Measurements from ENCODE around the gene ZNF570. TPM values are rescaled to one million over a fixed set of nuclear protein-coding genes. Genes with fewer than 3 reads are reported as not detected.

ZNF570 gene
- total and polyA plus RNA-seq, 2 of the 8 experiments (the other 6 are each of a cell fraction or from before 2014, with no cell fraction given) = 1.0 to 5.4 TPM

DNA sequence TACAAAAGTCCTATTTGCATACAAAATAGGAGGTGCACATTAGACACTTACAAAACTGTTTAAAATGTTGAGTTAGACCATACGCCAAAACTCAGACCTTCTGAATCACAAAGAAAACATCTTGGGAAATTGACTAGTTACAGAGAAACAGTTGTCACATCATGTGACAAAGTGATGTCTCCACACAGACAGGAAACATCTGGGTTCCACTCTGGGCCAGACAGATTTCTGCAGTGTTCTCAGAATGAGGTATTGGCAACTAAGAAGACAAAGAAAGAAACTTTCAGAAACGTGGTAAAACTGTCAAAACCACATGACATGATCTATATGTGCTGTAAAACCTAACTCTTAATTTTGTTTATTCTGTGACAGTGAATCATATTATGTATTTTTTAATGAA lies 44.2 kb downstream of the ZNF570 start:
- Histone ChIP-seq H3K27me3 (replicated peaks in 1 of 4; ENCODE audit: control insufficient read depth in 3 of 4, extremely low read depth in 1 of 4, insufficient read depth in 3 of 4, low read length in 3 of 4) (no peaks in the 10 kb centered on the region), H3K9me3 (ENCODE audit: insufficient read depth in 2 of 2, low read depth in 1 of 2, low read length in 1 of 2) (peaks cover 0 to 3% of the 10 kb centered on the region in 2 experiments; a peak in 1 of 4 replicates), H3K27ac (ENCODE audit: low read depth, low read length) (no peak overlapping the region), H3K23me2 (ENCODE audit: low read depth, low read length) (no peaks in the 10 kb centered on the region), H2BK5ac (ENCODE audit: low read depth, low read length) (no peak overlapping the region), H3K14ac (ENCODE audit: insufficient read length) (no peak overlapping the region), H3K4me3 (ENCODE audit: extremely low read depth in 1 of 4, insufficient read depth in 2 of 4, low read depth in 3 of 4, low read length in 4 of 4) (no peak overlapping the region), H3K79me2 (ENCODE audit: control insufficient read depth in 1 of 2, insufficient read depth in 2 of 2, low read length in 2 of 2) (no peaks in the 10 kb centered on the region), H3K23ac (ENCODE audit: insufficient read length) (no peak overlapping the region), H2BK20ac (ENCODE audit: low read length) (no peak overlapping the region), H2BK15ac (ENCODE audit: low read length) (no peak overlapping the region), H3K9ac (replicated peaks in 1 of 4; ENCODE audit: extremely low read depth in 1 of 4, low read depth in 3 of 4, low read length in 3 of 4) (no peak overlapping the region), H4K91ac (replicated peaks; ENCODE audit: insufficient read length, low read length) (no peak overlapping the region), H2BK12ac (ENCODE audit: low read depth, low read length) (no peak overlapping the region), H3K4me1 (replicated peaks in 1 of 4; ENCODE audit: control insufficient read depth in 3 of 4, insufficient read depth in 4 of 4, low read length in 3 of 4) (no peaks in the 10 kb centered on the region), H2AK5ac (ENCODE audit: low read depth, low read length) (no peak overlapping the region), H2BK120ac (replicated peaks; ENCODE audit: low read depth, low read length) (no peak overlapping the region), H3K79me1 (ENCODE audit: low read depth, low read length) (no peaks in the 10 kb centered on the region), H3K56ac (replicated peaks; ENCODE audit: insufficient read length, low read depth, low read length) (no peak overlapping the region), H4K5ac (ENCODE audit: insufficient read length, low read depth, low read length) (no peak overlapping the region), H3K18ac (ENCODE audit: extremely low read depth, low read length) (no peak overlapping the region), H3K36me3 (ENCODE audit: control insufficient read depth in 2 of 4, insufficient read depth in 4 of 4, low read length in 3 of 4) (peaks cover 0 to 29% (median 7%) of the 10 kb centered on the region in 4 experiments; a peak in 5 of 8 replicates), H3K4me2 (ENCODE audit: insufficient read depth in 1 of 2, low read depth in 2 of 2, low read length in 2 of 2) (no peak overlapping the region), H2AFZ (ENCODE audit: low read length) (no peak overlapping the region), H3K4ac (replicated peaks; ENCODE audit: insufficient read length, low read depth, low read length) (no peak overlapping the region), H4K8ac (ENCODE audit: extremely low read depth, insufficient read depth, low read length) (no peak overlapping the region), H4K20me1 (replicated peaks in 1 of 2; ENCODE audit: control insufficient read depth in 1 of 2, insufficient read depth in 2 of 2, low read length in 2 of 2) (no peaks in the 10 kb centered on the region)
- DNase-seq (ENCODE audit: low read depth in 1 of 2, low spot score in 2 of 2) = no peak
- TF ChIP-seq CBX5 (IDR thresholded peaks at IDR 0.05; ENCODE audit: low read depth, low read length) = no peak
- no peak for TF ChIP-seq SAP30 (IDR thresholded peaks at IDR 0.05; ENCODE audit: insufficient read depth, insufficient replicate concordance, low read length)
- no peak for TF ChIP-seq GTF2F1 (IDR thresholded peaks at IDR 0.05; ENCODE audit: borderline replicate concordance, low read depth, low read length)
- no peak for TF ChIP-seq CHD2 (IDR thresholded peaks at IDR 0.05; ENCODE audit: low read length)
- WGBS, 2 experiments (ENCODE audit: extremely low coverage in 1 of 2, insufficient coverage in 1 of 2, insufficient read length in 1 of 2, insufficient replicate concordance in 2 of 2, low coverage in 1 of 2, low lambda C conversion rate in 2 of 2, missing lambda C conversion rate in 1 of 2) = 84% methylated on average over 2 of the region's 2 CpGs; no CpG with 5 or more reads in 1 of the 2 experiments
- no peak for FAIRE-seq
- CTCF ChIA-PET (ENCODE audit: partially characterized antibody) = no interaction called here
- POLR2A ChIA-PET (ENCODE audit: partially characterized antibody) = no interaction called here

All from H1 (cell line).